ENCODE data around the gene PSMB7.

The PSMB7 gene

DNA sequence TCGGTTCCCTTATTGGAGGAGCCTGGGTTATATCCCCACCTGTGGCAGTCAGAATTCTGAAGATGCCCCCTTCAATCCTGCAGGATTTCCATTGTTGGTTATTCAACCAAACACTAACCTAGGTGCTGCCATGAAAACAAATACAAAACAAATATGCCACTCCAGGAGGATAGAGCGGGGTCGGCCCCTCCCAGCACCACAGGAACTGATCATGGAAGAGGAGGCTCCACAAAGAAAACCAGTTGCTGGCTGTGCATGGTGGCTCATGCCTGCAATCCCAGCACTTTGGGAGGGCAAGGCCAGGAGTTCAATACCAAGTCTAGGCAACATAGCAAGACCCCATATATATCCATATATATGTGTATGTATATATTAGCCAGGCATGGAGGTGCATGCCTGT, 21.8 kb upstream of the PSMB7 start:
- Histone ChIP-seq H3K4me2 (ENCODE audit: low read length) (no peak overlapping the region), H3K9me2 (replicated peaks; ENCODE audit: control insufficient read depth, low read length) (no peaks in the 10 kb centered on the region), H3K4me1 (ENCODE audit: control insufficient read depth, low read length) (peaks cover 6% of the 10 kb centered on the region), H3F3A (ENCODE audit: control insufficient read depth, insufficient read depth) (no peaks in the 10 kb centered on the region), H4K20me1 (ENCODE audit: control insufficient read depth, insufficient read depth, low read depth, low read length) (no peaks in the 10 kb centered on the region), H3K4me3 (ENCODE audit: low read length) (no peak overlapping the region), H3K36me3 (ENCODE audit: control insufficient read depth, low read length) (no peaks in the 10 kb centered on the region), H3K79me2 (ENCODE audit: control insufficient read depth, low read length) (no peaks in the 10 kb centered on the region), H3K27me3 (ENCODE audit: control insufficient read depth, low read length) (no peaks in the 10 kb centered on the region), H3K27ac (ENCODE audit: low read depth, low read length) (no peak overlapping the region), H3K9me3 (ENCODE audit: control insufficient read depth, insufficient read depth, low read length) (no peaks in the 10 kb centered on the region)
- no peak for TF ChIP-seq EZH2phosphoT487 (IDR thresholded peaks at IDR 0.05; ENCODE audit: borderline replicate concordance, low read length)
- TF ChIP-seq, protein P1, sequence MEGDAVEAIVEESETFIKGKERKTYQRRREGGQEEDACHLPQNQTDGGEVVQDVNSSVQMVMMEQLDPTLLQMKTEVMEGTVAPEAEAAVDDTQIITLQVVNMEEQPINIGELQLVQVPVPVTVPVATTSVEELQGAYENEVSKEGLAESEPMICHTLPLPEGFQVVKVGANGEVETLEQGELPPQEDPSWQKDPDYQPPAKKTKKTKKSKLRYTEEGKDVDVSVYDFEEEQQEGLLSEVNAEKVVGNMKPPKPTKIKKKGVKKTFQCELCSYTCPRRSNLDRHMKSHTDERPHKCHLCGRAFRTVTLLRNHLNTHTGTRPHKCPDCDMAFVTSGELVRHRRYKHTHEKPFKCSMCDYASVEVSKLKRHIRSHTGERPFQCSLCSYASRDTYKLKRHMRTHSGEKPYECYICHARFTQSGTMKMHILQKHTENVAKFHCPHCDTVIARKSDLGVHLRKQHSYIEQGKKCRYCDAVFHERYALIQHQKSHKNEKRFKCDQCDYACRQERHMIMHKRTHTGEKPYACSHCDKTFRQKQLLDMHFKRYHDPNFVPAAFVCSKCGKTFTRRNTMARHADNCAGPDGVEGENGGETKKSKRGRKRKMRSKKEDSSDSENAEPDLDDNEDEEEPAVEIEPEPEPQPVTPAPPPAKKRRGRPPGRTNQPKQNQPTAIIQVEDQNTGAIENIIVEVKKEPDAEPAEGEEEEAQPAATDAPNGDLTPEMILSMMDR (IDR thresholded peaks at IDR 0.05; ENCODE audit: low read depth, low read length, poor library complexity, severe bottlenecking), result no peak

DNA sequence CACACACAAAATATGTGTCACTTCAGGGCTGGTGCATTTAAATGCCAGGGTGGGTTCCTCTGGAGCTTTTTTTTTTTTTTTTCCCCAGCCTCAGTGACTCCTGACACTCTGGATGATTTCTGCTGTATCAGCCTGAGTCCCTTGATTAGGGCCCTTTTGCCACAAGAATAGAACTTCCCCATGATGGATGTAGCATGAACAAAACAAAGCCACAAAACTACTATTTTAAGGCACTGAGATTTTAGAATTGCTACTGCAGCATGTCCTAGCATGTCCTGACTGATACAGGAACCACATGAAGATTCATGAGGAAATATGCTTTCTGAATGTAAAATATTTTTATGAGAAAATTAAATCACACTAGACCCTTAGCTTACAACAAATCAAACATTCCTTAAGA, 21.1 kb upstream of the PSMB7 start:
- Histone ChIP-seq H3K27me3 (ENCODE audit: control insufficient read depth, low read length) (no peaks in the 10 kb centered on the region), H3K9me2 (replicated peaks; ENCODE audit: control insufficient read depth, low read length) (no peaks in the 10 kb centered on the region), H3K79me2 (ENCODE audit: control insufficient read depth, low read length) (no peaks in the 10 kb centered on the region), H3K4me1 (ENCODE audit: control insufficient read depth, low read length) (peaks cover 6% of the 10 kb centered on the region), H3K36me3 (ENCODE audit: control insufficient read depth, low read length) (no peaks in the 10 kb centered on the region), H3F3A (ENCODE audit: control insufficient read depth, insufficient read depth) (no peaks in the 10 kb centered on the region), H4K20me1 (ENCODE audit: control insufficient read depth, insufficient read depth, low read depth, low read length) (no peaks in the 10 kb centered on the region), H3K27ac (ENCODE audit: low read depth, low read length) (no peak overlapping the region), H3K9me3 (ENCODE audit: control insufficient read depth, insufficient read depth, low read length) (no peaks in the 10 kb centered on the region), H3K4me2 (ENCODE audit: low read length) (no peak overlapping the region), H3K4me3 (ENCODE audit: low read length) (no peak overlapping the region)
- no peak for TF ChIP-seq EZH2phosphoT487 (IDR thresholded peaks at IDR 0.05; ENCODE audit: borderline replicate concordance, low read length)
- TF ChIP-seq, protein P1 (IDR thresholded peaks at IDR 0.05; ENCODE audit: low read depth, low read length, poor library complexity, severe bottlenecking), result no peak

DNA sequence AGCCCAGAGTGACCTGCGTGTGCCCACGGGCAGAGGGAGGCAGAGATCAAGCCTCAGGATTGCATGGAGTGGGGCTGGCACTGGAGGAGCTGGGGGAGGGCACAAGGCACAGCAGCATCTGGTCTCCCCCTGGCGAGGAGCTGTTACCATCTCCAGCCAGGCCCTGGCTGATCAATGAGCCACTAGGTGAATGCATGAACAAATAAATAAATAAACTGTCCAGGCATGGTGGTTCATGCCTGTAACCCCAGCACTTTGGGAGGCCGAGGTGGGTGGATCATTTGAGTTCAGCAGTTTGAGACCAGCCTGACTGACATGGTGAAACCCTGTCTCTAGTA, 14.3 kb upstream of the PSMB7 start:
- no peaks in the 10 kb centered on the region for H4K20me1 ChIP-seq (ENCODE audit: control insufficient read depth, insufficient read depth, low read depth, low read length)
- H3K4me2 ChIP-seq (ENCODE audit: low read length), result no peak overlapping the region
- H3K36me3 ChIP-seq (ENCODE audit: control insufficient read depth, low read length), result no peaks in the 10 kb centered on the region
- no peaks in the 10 kb centered on the region for H3K9me2 ChIP-seq (replicated peaks; ENCODE audit: control insufficient read depth, low read length)
- no peaks in the 10 kb centered on the region for H3F3A ChIP-seq (ENCODE audit: control insufficient read depth, insufficient read depth)
- no peak overlapping the region for H3K4me3 ChIP-seq (ENCODE audit: low read length)
- no peak for TF ChIP-seq EZH2phosphoT487 (IDR thresholded peaks at IDR 0.05; ENCODE audit: borderline replicate concordance, low read length)
- TF ChIP-seq, protein P1 (IDR thresholded peaks at IDR 0.05; ENCODE audit: low read depth, low read length, poor library complexity, severe bottlenecking), result no peak
- H3K4me1 ChIP-seq (ENCODE audit: control insufficient read depth, low read length), result no peaks in the 10 kb centered on the region
- H3K27me3 ChIP-seq (ENCODE audit: control insufficient read depth, low read length), result no peaks in the 10 kb centered on the region
- H3K9me3 ChIP-seq (ENCODE audit: control insufficient read depth, insufficient read depth, low read length), result no peaks in the 10 kb centered on the region
- no peaks in the 10 kb centered on the region for H3K79me2 ChIP-seq (ENCODE audit: control insufficient read depth, low read length)
- H3K27ac ChIP-seq (ENCODE audit: low read depth, low read length), result no peak overlapping the region

All from DOHH2 (cell line).